DND-41 (cell line): ENCODE results near the gene OR51B4.
"Not testable (repeated sequence)": the region's sequence is repeated elsewhere in the genome, so short reads cannot be mapped to it uniquely, and the experiment has no call there.

Source experiments
- ATAC-seq: fragments of 200-7000 bp; cut with Tn5 transposase; 3 replicates; pipeline ENCODE4 v1.9.1; 2021; ENCODE audit warnings: low read depth; ENCODE audit not compliant: insufficient read depth
- DNase-seq: peaks from one replicate; pipeline ENCODE4 v3.0.0-alpha.2; 2020
- H2AFZ ChIP-seq: 2 replicates; pipeline ENCODE4 v1.6.0; 2012; ENCODE audit warnings: low read depth, low read length
- H3K27ac ChIP-seq: 2 replicates; pipeline ENCODE4 v1.5.1; 2012; ENCODE audit warnings: low read length, inconsistent platforms
- H3K27me3 ChIP-seq: fragments of 200-600 bp; sonication (generic); 2 replicates; pipeline ENCODE4 v1.6.0; 2012; ENCODE audit warnings: low read length, mild to moderate bottlenecking, inconsistent platforms; ENCODE audit not compliant: insufficient read depth, poor library complexity
- H3K36me3 ChIP-seq: 2 replicates; pipeline ENCODE4 v1.5.1; 2012; ENCODE audit warnings: low read length, inconsistent platforms; ENCODE audit not compliant: insufficient read depth
- H3K4me1 ChIP-seq: 2 replicates; pipeline ENCODE4 v1.5.1; 2012; ENCODE audit warnings: mild to moderate bottlenecking, low read length; ENCODE audit not compliant: insufficient read depth
- H3K4me2 ChIP-seq: 2 replicates; pipeline ENCODE4 v1.6.0; 2012; ENCODE audit warnings: mild to moderate bottlenecking, moderate library complexity, low read length, inconsistent platforms; ENCODE audit not compliant: insufficient read depth
- H3K4me3 ChIP-seq, 2 experiments: fragments of 200-600 bp in 1 of 2; shearing (Covaris generic) in 1 of 2; 2 replicates each; pipeline ENCODE4 v1.5.1; 2012 to 2016; ENCODE audit warnings: inconsistent platforms in 2 of 2, low read length in 2 of 2, mild to moderate bottlenecking in 2 of 2, low read depth in 1 of 2, moderate library complexity in 1 of 2
- H3K79me2 ChIP-seq: 2 replicates; pipeline ENCODE4 v1.6.0; 2012; ENCODE audit warnings: low read length, inconsistent platforms; ENCODE audit not compliant: insufficient read depth
- H3K9ac ChIP-seq: 2 replicates; pipeline ENCODE4 v1.6.0; 2012; ENCODE audit warnings: low read depth, mild to moderate bottlenecking, inconsistent platforms, low read length, moderate library complexity
- H3K9me3 ChIP-seq: 2 replicates; pipeline ENCODE4 v1.5.1; 2012; ENCODE audit warnings: low read length, moderate library complexity, mild to moderate bottlenecking, inconsistent platforms; ENCODE audit not compliant: insufficient read depth, severe bottlenecking
- H4K20me1 ChIP-seq: 2 replicates; pipeline ENCODE4 v1.6.0; 2012; ENCODE audit warnings: low read length; ENCODE audit not compliant: insufficient read depth
- CTCF ChIP-seq: IDR thresholded peaks from 2 replicates; pipeline ENCODE4 v1.5.1; 2012; ENCODE audit warnings: borderline replicate concordance, low read length, moderate library complexity, mild to moderate bottlenecking; ENCODE audit not compliant: poor library complexity, severe bottlenecking; ENCODE audit errors: extremely low read depth
- EZH2 ChIP-seq: IDR thresholded peaks from 3 replicates; pipeline ENCODE4 v1.6.1; 2012; ENCODE audit warnings: borderline replicate concordance, low read depth, mild to moderate bottlenecking, moderate library complexity, low read length, inconsistent platforms; ENCODE audit not compliant: severe bottlenecking

OR51B4 gene

GRCh38 chr11:5336331-5336730 lies 34.6 kb upstream of the OR51B4 start:
- no peak for DNase-seq
- Histone ChIP-seq H3K4me3 (no peak overlapping the region), H3K9me3 (no peaks in the 10 kb centered on the region), H3K27me3 (no peaks in the 10 kb centered on the region), H3K27ac (no peak overlapping the region), H3K79me2 (no peaks in the 10 kb centered on the region), H3K9ac (no peak overlapping the region), H3K4me1 (no peaks in the 10 kb centered on the region), H4K20me1 (no peaks in the 10 kb centered on the region), H3K4me2 (no peak overlapping the region), H3K36me3 (no peaks in the 10 kb centered on the region), H2AFZ (no peak overlapping the region)
- ATAC-seq: no peak
- TF ChIP-seq CTCF (no peak), EZH2 (no peak)

GRCh38 chr11:5335170-5335569 lies 33.4 kb upstream of the OR51B4 start:
- Histone ChIP-seq H3K4me2 (no peak overlapping the region), H4K20me1 (no peaks in the 10 kb centered on the region), H3K36me3 (no peaks in the 10 kb centered on the region), H2AFZ (no peak overlapping the region), H3K27me3 (no peaks in the 10 kb centered on the region), H3K79me2 (no peaks in the 10 kb centered on the region), H3K9me3 (no peaks in the 10 kb centered on the region), H3K27ac (no peak overlapping the region), H3K9ac (no peak overlapping the region), H3K4me1 (no peaks in the 10 kb centered on the region), H3K4me3 (no peak overlapping the region)
- no peak for ATAC-seq
- TF ChIP-seq CTCF: no peak
- TF ChIP-seq EZH2: no peak
- no peak for DNase-seq

GRCh38 chr11:5324197-5324596 lies 22.5 kb upstream of the OR51B4 start, which contains the start of gene OR51B2:
Gene OR51B2, minus strand, starts transcription at chr11:5324297. Its CDS starts 0 bp downstream, at chr11:5324297.
- H3K9me3 ChIP-seq: no peaks in the 10 kb centered on the region
- H2AFZ ChIP-seq: no peak within 1 kb of the TSS
- no peaks in the 10 kb centered on the region for H3K36me3 ChIP-seq
- peaks cover 6% of the 10 kb centered on the region for H3K27me3 ChIP-seq
- no peak within 1 kb of the TSS for H3K4me3 ChIP-seq
- ATAC-seq (no peak), DNase-seq (no peak)
- no peak within 1 kb of the TSS for H3K4me2 ChIP-seq
- H4K20me1 ChIP-seq: no peaks in the 10 kb centered on the region
- no peaks in the 10 kb centered on the region for H3K4me1 ChIP-seq
- TF ChIP-seq CTCF (no peak), EZH2 (no peak)
- H3K79me2 ChIP-seq: no peaks in the 10 kb centered on the region
- no peak within 1 kb of the TSS for H3K27ac ChIP-seq
- H3K9ac ChIP-seq: no peak within 1 kb of the TSS

GRCh38 chr11:5317292-5317691 lies 15.5 kb upstream of the OR51B4 start:
- no peaks in the 10 kb centered on the region for H4K20me1 ChIP-seq
- H3K4me2 ChIP-seq: no peak overlapping the region
- no peaks in the 10 kb centered on the region for H3K4me1 ChIP-seq
- H3K36me3 ChIP-seq: no peaks in the 10 kb centered on the region
- H3K27ac ChIP-seq: no peak overlapping the region
- H2AFZ ChIP-seq: no peak overlapping the region
- H3K4me3 ChIP-seq: no peak overlapping the region
- DNase-seq (no peak), ATAC-seq (no peak)
- no peak overlapping the region for H3K9ac ChIP-seq
- H3K79me2 ChIP-seq: no peaks in the 10 kb centered on the region
- TF ChIP-seq CTCF: no peak
- TF ChIP-seq EZH2: no peak
- no peaks in the 10 kb centered on the region for H3K9me3 ChIP-seq
- peaks cover 3% of the 10 kb centered on the region for H3K27me3 ChIP-seq

GRCh38 chr11:5313326-5314023 lies 11.7 kb upstream of the OR51B4 start:
- not testable (repeated sequence) for DNase-seq, H3K27ac ChIP-seq, H3K4me3 ChIP-seq, H3K9ac ChIP-seq, H3K4me2 ChIP-seq, H3K36me3 ChIP-seq, ATAC-seq, H3K9me3 ChIP-seq, H4K20me1 ChIP-seq, H3K4me1 ChIP-seq, H2AFZ ChIP-seq, H3K79me2 ChIP-seq
- H3K27me3 ChIP-seq: peaks cover 11% of the 10 kb centered on the region
